C1 segment of cervical spinal cord (tissue), 14 donors: ENCODE results near the gene NDUFA3.

ENCODE experiments used
- DNase-seq, 14 donors: peaks; one replicate each; lab custom pipeline; 2025; lab: John Stamatoyannopoulos, UW

NDUFA3 gene

DNA sequence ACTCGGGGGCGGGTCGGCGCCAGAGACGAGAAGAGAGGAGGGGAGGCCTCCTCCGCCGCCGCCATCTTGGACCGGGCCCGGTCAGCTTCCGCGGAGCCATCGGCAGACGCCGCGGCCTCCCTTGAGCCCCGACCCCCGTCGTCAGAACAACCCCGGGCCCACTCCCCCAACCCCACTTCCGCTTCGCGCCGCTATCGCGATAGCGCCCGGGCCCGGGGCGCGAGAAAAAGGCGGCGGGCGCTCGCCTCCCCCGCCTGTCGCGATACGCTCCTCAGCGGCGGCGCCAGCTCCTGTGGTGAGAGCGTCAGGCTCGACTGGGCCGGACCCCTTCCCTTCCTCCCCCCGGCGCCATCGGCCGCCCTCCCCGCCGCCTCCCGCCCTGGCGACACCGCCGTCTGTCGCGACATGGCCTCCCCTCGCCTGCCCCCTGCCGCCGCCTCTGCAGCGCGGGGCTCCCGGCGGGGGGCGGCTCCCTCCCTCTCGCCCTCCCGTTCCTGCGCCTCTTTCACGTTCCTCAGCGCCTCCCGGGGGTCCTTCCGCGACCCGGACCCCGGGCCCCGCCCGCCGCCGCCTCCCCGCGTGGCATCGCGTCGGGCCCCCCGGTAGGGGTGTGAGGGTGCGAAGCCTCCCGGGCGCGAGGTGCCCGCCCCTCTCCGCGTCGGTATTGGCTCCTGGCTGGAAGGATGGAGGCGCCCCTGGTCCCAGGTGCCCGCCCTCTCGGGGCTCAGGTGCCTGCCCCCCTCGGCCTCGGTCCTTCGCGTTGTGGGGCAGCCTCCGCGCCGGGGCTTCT lies 35.2 kb downstream of the NDUFA3 start, which contains the start of gene CNOT3:
Gene CNOT3 (plus strand): TSS at position 64 of the 790 bp plus-strand sequence. CDS start 5,217 bp downstream, outside the sequence.
- peak in 1 of 14 donors; percentile 6 for DNase-seq

GRCh38 chr19:54138489-54139256 lies 36.0 kb downstream of the NDUFA3 start:
- DNase-seq: peak in 1 of 14 donors; percentile 6

GRCh38 chr19:54141356-54141755 lies 38.7 kb downstream of the NDUFA3 start:
- no peak for DNase-seq

DNA sequence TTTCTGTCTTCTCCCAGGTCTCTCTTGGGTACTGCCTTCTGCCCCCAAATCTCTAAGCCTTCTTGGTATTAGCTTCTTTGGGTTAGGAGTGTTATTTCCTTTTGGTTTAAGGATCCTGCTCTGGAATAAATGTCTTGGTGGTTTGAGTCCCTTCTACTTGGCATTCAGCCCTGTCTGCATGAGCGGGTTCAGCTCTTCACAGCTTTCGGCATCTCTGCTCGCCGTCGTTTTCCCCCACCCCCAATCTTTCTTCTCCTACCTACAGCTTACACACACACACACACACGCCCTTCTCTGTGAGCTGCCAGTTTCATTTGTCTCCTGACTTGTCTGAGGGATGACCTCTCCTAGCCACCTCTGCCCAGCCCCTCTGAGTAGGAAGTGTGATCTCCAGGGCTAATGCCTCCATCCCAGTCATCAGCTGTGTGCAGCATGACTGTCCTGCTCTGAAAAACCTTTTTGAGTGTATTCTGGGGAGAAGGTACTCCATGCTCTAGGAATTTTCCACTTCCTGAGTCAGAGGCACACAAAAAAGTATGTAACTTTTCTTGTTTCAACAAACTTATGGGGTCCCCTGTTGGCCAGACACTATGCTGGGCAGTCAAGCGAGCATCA lies 39.6 kb downstream of the NDUFA3 start:
- DNase-seq: no peak

DNA sequence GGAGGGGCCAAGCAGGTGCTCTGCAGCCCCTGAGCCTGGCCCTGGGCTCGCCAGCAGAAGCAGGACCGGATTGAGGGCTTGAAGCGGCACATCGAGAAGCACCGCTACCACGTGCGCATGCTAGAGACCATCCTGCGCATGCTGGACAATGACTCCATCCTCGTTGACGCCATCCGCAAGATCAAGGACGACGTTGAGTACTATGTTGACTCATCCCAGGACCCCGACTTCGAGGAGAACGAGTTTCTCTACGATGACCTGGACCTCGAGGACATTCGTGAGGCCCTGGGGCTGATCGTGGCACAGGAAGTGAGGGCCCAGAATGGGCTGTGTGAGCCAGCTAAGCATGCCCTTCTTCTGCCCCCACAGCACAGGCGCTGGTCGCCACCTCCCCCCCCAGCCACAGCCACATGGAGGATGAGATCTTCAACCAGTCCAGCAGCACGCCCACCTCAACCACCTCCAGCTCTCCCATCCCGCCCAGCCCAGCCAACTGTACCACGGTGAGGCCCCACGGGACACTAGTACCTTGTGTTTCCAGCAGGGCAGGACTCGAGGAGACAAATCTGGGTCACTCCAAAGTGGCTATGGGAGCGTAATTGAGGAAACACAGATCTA lies 43.0 kb downstream of the NDUFA3 start:
- DNase-seq: no peak

- DNase-seq: no peak
These were observed 45.0 kb downstream of the NDUFA3 start for GRCh38 chr19:54147676-54148075.

- DNase-seq: no peak
These were observed 45.5 kb downstream of the NDUFA3 start for GRCh38 chr19:54148158-54148557.

DNA sequence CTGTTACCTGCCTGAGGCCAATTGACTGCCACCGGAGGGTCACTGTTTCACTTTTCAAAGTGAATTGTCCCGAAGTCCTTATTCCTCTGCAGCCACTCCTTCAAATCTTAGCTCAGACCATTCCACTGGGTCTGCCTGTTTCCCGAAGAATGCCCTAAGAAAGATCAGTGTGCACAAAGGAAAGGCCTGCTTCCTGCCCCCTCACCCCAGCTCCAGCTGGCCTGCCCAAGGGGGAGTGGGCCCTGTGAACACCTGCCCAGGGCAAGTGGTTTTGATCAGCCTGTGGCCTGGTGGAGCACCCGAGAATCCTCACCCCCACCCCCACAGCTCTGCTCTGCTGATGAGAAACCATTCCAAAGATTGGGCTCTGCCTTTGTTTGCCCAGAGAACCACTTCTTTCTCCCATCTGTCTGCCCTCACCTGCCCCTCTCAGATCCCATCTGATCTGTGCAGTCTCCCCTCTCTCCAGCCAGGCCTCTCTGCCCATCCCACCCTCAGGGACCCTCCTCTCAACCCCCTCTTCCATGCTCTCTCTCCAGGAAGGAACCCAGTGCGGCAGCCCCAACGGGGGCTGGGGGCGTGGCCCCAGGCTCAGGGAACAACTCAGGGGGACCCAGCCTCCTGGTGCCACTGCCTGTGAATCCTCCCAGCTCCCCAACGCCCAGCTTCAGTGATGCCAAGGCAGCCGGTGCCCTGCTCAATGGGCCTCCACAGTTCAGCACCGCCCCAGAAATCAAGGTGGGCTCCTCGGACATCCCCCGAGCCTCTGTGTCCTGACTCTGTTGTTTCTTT lies 46.6 kb downstream of the NDUFA3 start:
- no peak for DNase-seq

DNA sequence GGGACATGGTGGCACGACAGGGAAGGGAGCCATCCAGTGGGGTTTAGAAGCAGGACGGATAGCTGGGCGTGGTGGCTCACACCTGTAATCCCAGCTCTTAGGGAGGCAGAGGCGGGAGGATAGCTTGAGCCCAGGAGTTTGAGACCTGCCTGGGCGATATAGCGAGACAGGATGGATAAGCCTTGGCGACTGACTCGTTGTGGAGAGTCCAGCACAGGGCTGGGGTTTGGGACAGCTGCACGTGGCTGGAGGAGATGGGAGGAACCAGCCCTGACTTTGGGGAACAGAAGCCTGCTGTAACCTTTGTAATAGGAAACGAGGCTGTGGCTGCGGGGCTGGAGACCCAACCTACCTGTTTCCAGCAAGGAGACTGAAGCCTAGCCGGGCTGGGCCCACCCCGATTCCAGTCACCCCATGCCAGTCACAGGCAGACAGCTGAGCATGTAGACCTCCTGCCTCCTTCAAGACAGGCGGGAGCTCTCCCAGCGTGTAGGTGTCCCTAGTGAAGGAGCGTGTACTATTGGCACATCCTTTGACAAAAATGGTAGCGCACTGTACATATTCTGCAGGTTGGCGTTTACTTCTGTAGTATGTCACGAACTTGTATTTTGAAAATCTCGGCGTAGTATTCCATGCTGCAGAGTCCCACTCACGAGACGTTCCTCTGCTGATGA lies 48.8 kb downstream of the NDUFA3 start:
- no peak for DNase-seq

DNA sequence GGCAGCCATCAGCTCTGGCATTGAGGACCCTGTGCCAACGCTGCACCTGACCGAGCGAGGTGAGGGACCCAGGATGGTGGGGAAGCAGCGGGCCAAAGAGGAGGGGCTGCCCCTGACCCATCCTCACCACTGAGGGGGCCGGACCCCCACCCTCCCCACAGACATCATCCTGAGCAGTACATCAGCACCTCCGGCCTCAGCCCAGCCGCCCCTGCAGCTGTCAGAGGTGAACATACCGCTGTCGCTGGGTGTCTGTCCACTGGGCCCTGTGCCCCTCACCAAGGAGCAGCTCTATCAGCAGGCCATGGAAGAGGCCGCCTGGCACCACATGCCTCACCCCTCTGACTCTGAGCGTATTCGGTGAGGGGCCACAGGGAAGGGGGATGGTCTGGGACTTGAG lies 49.6 kb downstream of the NDUFA3 start:
- no peak for DNase-seq

- no peak for DNase-seq
These were observed 50.3 kb downstream of the NDUFA3 start for GRCh38 chr19:54152878-54153524.

- no peak for DNase-seq
These were observed 51.2 kb downstream of the NDUFA3 start for GRCh38 chr19:54153731-54154326.

- no peak for DNase-seq
These were observed 52.1 kb downstream of the NDUFA3 start for GRCh38 chr19:54154603-54155345.

- no peak for DNase-seq
These were observed 53.0 kb downstream of the NDUFA3 start for GRCh38 chr19:54155694-54156093.

DNA sequence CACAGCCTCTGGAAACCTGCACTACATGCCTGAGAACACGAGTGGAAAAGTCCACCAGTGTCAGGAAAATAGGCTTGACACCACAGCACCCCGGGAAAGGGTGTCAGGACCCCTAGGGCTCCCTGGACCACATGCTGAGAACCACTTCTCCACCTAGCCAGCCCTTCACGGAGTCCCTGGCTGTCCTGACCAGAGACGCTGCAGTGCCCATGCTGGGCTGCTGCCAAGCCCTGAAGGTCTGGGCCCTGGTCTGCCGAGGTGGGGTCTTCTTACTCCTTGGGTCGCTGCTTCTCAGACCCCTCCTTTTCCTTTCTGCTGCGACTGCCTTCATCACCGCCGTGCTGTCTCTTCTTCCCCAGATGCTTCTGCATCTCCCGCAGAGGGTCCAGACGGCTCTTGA lies 53.8 kb downstream of the NDUFA3 start:
- no peak for DNase-seq

DNA sequence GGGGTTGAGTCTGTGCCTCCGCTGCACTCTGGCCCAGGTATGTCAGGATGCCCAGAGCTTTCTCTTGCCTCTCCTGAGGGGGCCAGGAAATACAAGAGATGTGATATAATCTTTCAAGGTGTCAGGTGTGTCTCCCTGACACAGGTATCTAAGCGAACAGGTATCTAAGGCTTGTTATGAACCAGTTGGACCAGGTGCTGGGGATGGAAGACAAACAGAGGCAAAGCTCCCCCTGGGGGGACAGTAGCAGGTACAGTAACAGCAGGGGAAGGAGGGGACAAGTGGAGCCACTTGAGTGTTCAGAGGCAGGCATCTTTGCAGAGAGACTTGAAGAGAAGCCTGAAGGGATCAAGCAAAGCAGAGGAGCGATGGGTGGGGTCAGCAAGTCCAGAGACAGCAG lies 54.3 kb downstream of the NDUFA3 start:
- DNase-seq: no peak
